Right lobe of liver (tissue), 4 donors: Measurements from ENCODE around the gene ANXA4.

ENCODE experiments used
- CTCF ChIP-seq, 4 donors: fragments of 200-600 bp in 3 of 4; fragments of 450-650 bp in 1 of 4; IDR thresholded peaks; one replicate each; pipeline versions ENCODE4 v1.5.1 to v1.8.0; 2016 to 2022; ENCODE audit warnings: antibody characterized with exemption in 4 of 4, mild to moderate bottlenecking in 2 of 4
- POLR2A ChIP-seq: fragments of 450-650 bp; IDR thresholded peaks from one replicate; pipeline ENCODE4 v1.6.1; 2017; ENCODE audit warnings: antibody characterized with exemption, mild to moderate bottlenecking
- donor health status: DM: no; HTN: no; CAD: no.
- donor health status: DM: no; HTN: no; CAD: no.
- donor health status: DM: no; HTN: yes; CAD: no.

- TF ChIP-seq POLR2A (no peak), CTCF (IDR thresholded peaks at IDR 0.05) (no peak)
Measured at GRCh38 chr2:69764286-69765095, 22.6 kb downstream of the ANXA4 start.
